PC-9 (cell line): ENCODE data around the gene CTIF. TPM values are rescaled to one million over a fixed set of nuclear protein-coding genes. Genes with fewer than 3 reads are reported as not detected.

ENCODE experiments used
- BruUV-seq: library from RNA; stranded (reverse); fragments of 400-500 nt; replicated peaks from 2 replicates; lab custom pipeline; 2021; lab: Mats Ljungman, UMichigan
- CTCF ChIA-PET: fragments of 300-600 bp; sonication (Branson Sonifier 250); formaldehyde crosslinking; loops from one replicate; lab custom pipeline; 2022; ENCODE audit warnings: antibody characterized with exemption; lab: Charles Lee
- POLR2A ChIA-PET: fragments of 300-600 bp; sonication (Branson Sonifier 250); formaldehyde crosslinking; loops from one replicate; lab custom pipeline; 2022; ENCODE audit warnings: antibody characterized with exemption; ENCODE audit not compliant: unreplicated experiment; lab: Charles Lee
- DNase-seq, 2 experiments: peaks; one replicate each; pipeline versions ENCODE4 v3.0.0 to v3.0.0-alpha.2; 2015 to 2022; ENCODE audit warnings: mixed read lengths in 1 of 2
- H2AFZ ChIP-seq: fragments of 200-600 bp; sonication (generic); 2 replicates; pipeline ENCODE4 v1.8.1; 2017; ENCODE audit warnings: antibody characterized with exemption
- H3F3A ChIP-seq: fragments of 200-600 bp; sonication (generic); 2 replicates; pipeline ENCODE4 v1.8.1; 2017; ENCODE audit warnings: antibody characterized with exemption, mild to moderate bottlenecking, low read depth; ENCODE audit not compliant: insufficient read depth
- H3K27ac ChIP-seq: fragments of 200-600 bp; sonication (generic); 2 replicates; pipeline ENCODE4 v1.6.1; 2016; ENCODE audit warnings: mixed run types
- H3K27me3 ChIP-seq: fragments of 200-600 bp; sonication (generic); 2 replicates; pipeline ENCODE4 v1.6.1; 2016; ENCODE audit warnings: low read depth, mixed run types; ENCODE audit not compliant: insufficient read depth
- H3K36me3 ChIP-seq: fragments of 200-600 bp; sonication (generic); 2 replicates; pipeline ENCODE4 v1.6.1; 2016; ENCODE audit warnings: low read depth, mixed run types
- H3K4me1 ChIP-seq: fragments of 200-600 bp; sonication (generic); replicated peaks from 2 replicates; pipeline ENCODE4 v1.6.1; 2016; ENCODE audit warnings: mixed run types; ENCODE audit not compliant: insufficient read depth
- H3K4me2 ChIP-seq: fragments of 200-600 bp; sonication (generic); 2 replicates; pipeline ENCODE4 v1.6.1; 2017; ENCODE audit warnings: mixed run types
- H3K4me3 ChIP-seq: fragments of 200-600 bp; sonication (generic); 2 replicates; pipeline ENCODE4 v1.6.1; 2016; ENCODE audit warnings: mixed run types
- H3K79me2 ChIP-seq: fragments of 200-600 bp; sonication (generic); 2 replicates; pipeline ENCODE4 v1.6.1; 2017; ENCODE audit warnings: low read depth, mixed run types
- H3K9me2 ChIP-seq: fragments of 200-600 bp; sonication (generic); 2 replicates; pipeline ENCODE4 v1.8.1; 2017; ENCODE audit warnings: mild to moderate bottlenecking; ENCODE audit not compliant: insufficient read depth
- H3K9me3 ChIP-seq: fragments of 200-600 bp; sonication (generic); 2 replicates; pipeline ENCODE4 v1.8.1; 2016; ENCODE audit warnings: low read depth; ENCODE audit not compliant: insufficient read depth
- H4K20me1 ChIP-seq: fragments of 200-600 bp; sonication (generic); 2 replicates; pipeline ENCODE4 v1.8.1; 2017; ENCODE audit not compliant: insufficient read depth
- EZH2 ChIP-seq: fragments of 200-600 bp; sonication (generic); IDR thresholded peaks from 2 replicates; pipeline ENCODE4 v1.8.0; 2017; ENCODE audit warnings: antibody characterized with exemption, low read depth
- intact Hi-C: fragments of 100-400 bp; cut with micrococcal nuclease; formaldehyde crosslinking; loops from one replicate; pipeline ENCODE4 v1.10.0; 2022; ENCODE audit not compliant: unreplicated experiment
- total RNA-seq: library from RNA; stranded (reverse); gene quantifications from 2 replicates; pipeline ENCODE4 v1.2.3, GENCODE V29; 2021
- TF ChIP-seq, protein P1 (sequence below): fragments of 200-600 bp; sonication (generic); conservative IDR thresholded peaks from 2 replicates; pipeline ENCODE4 v1.6.1; 2017; ENCODE audit warnings: mixed run types, antibody characterized with exemption, mild to moderate bottlenecking, moderate library complexity

Gene CTIF
- total RNA-seq, 1 experiment from 2014 or later, result 26.2 TPM

DNA sequence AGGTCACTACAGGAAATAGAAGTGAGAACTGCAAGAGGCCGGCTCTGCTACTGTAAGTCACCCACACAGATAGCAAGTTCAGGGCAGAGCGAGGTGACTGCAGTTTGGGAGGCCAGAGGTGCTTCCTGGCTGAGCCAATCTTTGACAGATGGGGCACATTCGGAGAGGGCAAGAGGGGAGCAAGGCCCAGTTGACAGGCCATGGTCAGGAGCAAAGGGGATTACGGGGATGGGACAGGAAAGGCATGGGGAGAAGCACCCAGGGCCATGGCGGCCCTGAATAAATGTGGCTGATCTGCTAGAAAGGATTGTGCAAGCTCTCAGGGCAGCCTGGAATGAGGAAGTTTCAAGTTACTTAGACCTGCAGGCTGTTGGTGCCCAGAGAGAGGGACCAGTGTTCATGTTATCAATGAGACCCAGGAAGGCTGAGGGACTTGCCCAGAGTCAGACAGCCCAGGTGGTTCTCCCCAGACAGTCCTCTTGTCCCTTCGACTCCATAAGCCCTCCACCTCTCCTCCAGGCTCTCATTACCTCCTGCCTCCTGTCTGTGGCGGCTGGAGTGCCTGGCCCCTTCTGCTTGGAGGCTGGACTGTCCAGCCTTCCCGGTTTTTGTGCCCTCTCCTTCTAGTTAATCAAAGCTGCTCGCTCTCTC, 123.3 kb downstream of the CTIF start:
- ChIA-PET POLR2A (no interaction called here), CTCF (no interaction called here)
- no peaks in the 10 kb centered on the region for H4K20me1 ChIP-seq
- H3K79me2 ChIP-seq, result no peaks in the 10 kb centered on the region
- peak; percentile 54 to 86 for DNase-seq
- 0 out of 2 replicates have a peak, but pooled peaks cover 5% of the 10 kb centered on the region for H3K9me3 ChIP-seq
- H3K4me1 ChIP-seq, result peaks cover 34% of the 10 kb centered on the region
- peaks cover 17% of the 10 kb centered on the region for H3F3A ChIP-seq
- peaks cover 5% of the 10 kb centered on the region; the same call in 1 of the 2 replicates for H3K36me3 ChIP-seq
- no peaks in the 10 kb centered on the region for H3K9me2 ChIP-seq
- TF ChIP-seq, protein P1, sequence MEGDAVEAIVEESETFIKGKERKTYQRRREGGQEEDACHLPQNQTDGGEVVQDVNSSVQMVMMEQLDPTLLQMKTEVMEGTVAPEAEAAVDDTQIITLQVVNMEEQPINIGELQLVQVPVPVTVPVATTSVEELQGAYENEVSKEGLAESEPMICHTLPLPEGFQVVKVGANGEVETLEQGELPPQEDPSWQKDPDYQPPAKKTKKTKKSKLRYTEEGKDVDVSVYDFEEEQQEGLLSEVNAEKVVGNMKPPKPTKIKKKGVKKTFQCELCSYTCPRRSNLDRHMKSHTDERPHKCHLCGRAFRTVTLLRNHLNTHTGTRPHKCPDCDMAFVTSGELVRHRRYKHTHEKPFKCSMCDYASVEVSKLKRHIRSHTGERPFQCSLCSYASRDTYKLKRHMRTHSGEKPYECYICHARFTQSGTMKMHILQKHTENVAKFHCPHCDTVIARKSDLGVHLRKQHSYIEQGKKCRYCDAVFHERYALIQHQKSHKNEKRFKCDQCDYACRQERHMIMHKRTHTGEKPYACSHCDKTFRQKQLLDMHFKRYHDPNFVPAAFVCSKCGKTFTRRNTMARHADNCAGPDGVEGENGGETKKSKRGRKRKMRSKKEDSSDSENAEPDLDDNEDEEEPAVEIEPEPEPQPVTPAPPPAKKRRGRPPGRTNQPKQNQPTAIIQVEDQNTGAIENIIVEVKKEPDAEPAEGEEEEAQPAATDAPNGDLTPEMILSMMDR, result no peak
- TF ChIP-seq EZH2, result no peak
- H3K4me2 ChIP-seq, result peak overlapping the region; percentile 78
- peak overlapping the region; percentile 40; the same call in 1 of the 2 replicates for H3K4me3 ChIP-seq
- no peaks in the 10 kb centered on the region for H3K27me3 ChIP-seq
- H2AFZ ChIP-seq, result peak overlapping the region; percentile 68; the same call in 1 of the 2 replicates
- BruUV-seq, result no TSS peak
- peak overlapping the region; percentile 69 for H3K27ac ChIP-seq
- intact Hi-C loops, result loop anchor here (1.0 to 5.0 kb wide), 8 partner anchors 40 to 640 kb away; partner anchors contain the start of gene CTIF

DNA sequence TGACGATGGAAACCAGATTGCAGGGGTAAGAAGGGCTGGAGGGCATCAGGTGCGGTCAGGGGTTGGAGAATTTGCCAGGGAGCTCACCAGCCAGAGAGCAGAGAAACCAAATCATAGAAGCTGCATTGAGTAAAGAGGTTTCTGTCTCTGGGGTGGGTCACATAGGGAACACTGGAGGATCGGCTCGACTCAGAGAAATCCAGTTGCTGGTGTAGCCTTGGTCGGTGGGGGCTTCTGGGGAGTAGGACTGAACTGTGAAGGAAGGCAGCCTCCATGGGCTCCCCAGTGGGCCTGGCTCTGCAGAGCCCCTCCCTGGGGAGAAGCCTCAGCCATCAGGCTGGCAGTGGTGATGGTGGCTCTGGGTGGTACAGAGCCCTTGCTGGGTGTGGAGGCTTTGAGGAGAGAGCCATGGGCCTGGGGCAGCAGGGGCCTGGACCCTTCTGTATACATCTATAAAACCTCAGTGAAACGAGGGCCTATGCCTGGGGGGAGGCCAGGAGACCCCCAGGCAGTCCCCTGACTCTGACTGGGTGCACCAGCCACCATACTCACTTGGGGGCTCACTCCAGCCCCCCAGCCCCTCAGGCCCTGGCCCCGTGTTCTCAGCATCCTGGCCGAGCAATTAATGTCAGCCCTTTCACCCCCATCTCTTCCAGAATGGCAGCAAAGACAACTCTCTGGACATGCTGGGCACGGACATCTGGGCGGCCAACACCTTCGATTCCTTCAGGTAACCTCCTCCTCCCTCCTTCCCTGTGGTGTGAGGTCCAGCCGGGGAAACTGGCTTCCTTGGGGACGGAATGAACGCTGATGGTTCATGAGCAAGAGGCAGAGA, 124.5 kb downstream of the CTIF start:
- Histone ChIP-seq H3K27ac (peak overlapping the region; percentile 69; the same call in 1 of the 2 replicates), H3K9me3 (0 out of 2 replicates have a peak, but pooled peaks cover 5% of the 10 kb centered on the region), H4K20me1 (no peaks in the 10 kb centered on the region), H3K79me2 (no peaks in the 10 kb centered on the region), H3K4me2 (peak overlapping the region; percentile 78), H3K36me3 (peaks cover 5% of the 10 kb centered on the region; the same call in 1 of the 2 replicates), H3K4me1 (peaks cover 34% of the 10 kb centered on the region), H3K9me2 (no peaks in the 10 kb centered on the region), H3F3A (peaks cover 17% of the 10 kb centered on the region), H2AFZ (no peak overlapping the region), H3K27me3 (no peaks in the 10 kb centered on the region), H3K4me3 (peak overlapping the region; percentile 40; the same call in 1 of the 2 replicates)
- no peak for DNase-seq
- TF ChIP-seq, protein P1, result no peak
- no peak for TF ChIP-seq EZH2
- CTCF ChIA-PET, result interaction anchor here (0.5 kb wide), 1 partner anchor 575 kb away, joined by 3 read pairs; no protein-coding TSS in a partner anchor
- BruUV-seq, result no TSS peak
- intact Hi-C loops, result loop anchor here (5.0 kb wide), 3 partner anchors 41 to 641 kb away; no protein-coding TSS in a partner anchor
- POLR2A ChIA-PET, result interaction anchor here (0.6 kb wide), 1 partner anchor 131 kb away, joined by 3 read pairs; no protein-coding TSS in a partner anchor
